Hepatocyte (in vitro differentiated cells): ENCODE results near the gene FGF9. TPM values are rescaled to one million over a fixed set of nuclear protein-coding genes. Genes with fewer than 3 reads are reported as not detected.

Experiments used
- DNase-seq: peaks from one replicate; pipeline ENCODE4 v3.0.0-alpha.2; 2016; ENCODE audit warnings: low spot score
- H2AFZ ChIP-seq: fragments of 200-600 bp; sonication (generic); 2 replicates; pipeline ENCODE4 v1.6.0; 2016; ENCODE audit warnings: antibody characterized with exemption, mild to moderate bottlenecking
- H3K27ac ChIP-seq: fragments of 200-600 bp; sonication (generic); 2 replicates; pipeline ENCODE4 v1.5.1; 2016; ENCODE audit warnings: mild to moderate bottlenecking
- H3K27me3 ChIP-seq: fragments of 200-600 bp; sonication (generic); 2 replicates; pipeline ENCODE4 v1.6.1; 2016
- H3K36me3 ChIP-seq: fragments of 200-600 bp; sonication (generic); replicated peaks from 2 replicates; pipeline ENCODE4 v1.5.1; 2016; ENCODE audit warnings: low read depth; ENCODE audit not compliant: insufficient read depth
- H3K4me1 ChIP-seq: fragments of 200-600 bp; sonication (generic); 2 replicates; pipeline ENCODE4 v1.5.1; 2016; ENCODE audit warnings: mild to moderate bottlenecking, moderate library complexity; ENCODE audit not compliant: insufficient read depth
- H3K4me2 ChIP-seq: fragments of 200-600 bp; sonication (generic); 2 replicates; pipeline ENCODE4 v1.6.0; 2016
- H3K4me3 ChIP-seq: fragments of 200-600 bp; sonication (generic); 2 replicates; pipeline ENCODE4 v1.5.1; 2016; ENCODE audit warnings: mild to moderate bottlenecking
- H3K79me2 ChIP-seq: fragments of 200-600 bp; sonication (generic); 2 replicates; pipeline ENCODE4 v1.6.0; 2017; ENCODE audit warnings: mild to moderate bottlenecking
- H3K9me2 ChIP-seq: fragments of 200-600 bp; sonication (generic); replicated peaks from 2 replicates; pipeline ENCODE4 v1.6.0; 2017; ENCODE audit warnings: mild to moderate bottlenecking; ENCODE audit not compliant: insufficient read depth
- H3K9me3 ChIP-seq: fragments of 200-600 bp; sonication (generic); 2 replicates; pipeline ENCODE4 v1.5.1; 2016; ENCODE audit warnings: low read depth, mild to moderate bottlenecking
- H4K20me1 ChIP-seq: fragments of 200-600 bp; sonication (generic); 2 replicates; pipeline ENCODE4 v1.6.0; 2016; ENCODE audit warnings: mild to moderate bottlenecking; ENCODE audit not compliant: insufficient read depth, poor library complexity, severe bottlenecking
- CTCF ChIP-seq: fragments of 200-600 bp; sonication (generic); IDR thresholded peaks from 2 replicates; pipeline ENCODE4 v1.5.1; 2016; ENCODE audit warnings: antibody characterized with exemption, mild to moderate bottlenecking; ENCODE audit not compliant: poor library complexity
- EZH2 ChIP-seq: fragments of 200-600 bp; sonication (generic); IDR thresholded peaks from 2 replicates; pipeline ENCODE4 v1.6.1; 2016; ENCODE audit warnings: antibody characterized with exemption, mild to moderate bottlenecking, borderline replicate concordance
- EZH2phosphoT487 ChIP-seq: fragments of 200-600 bp; sonication (generic); IDR thresholded peaks from one replicate; pipeline ENCODE4 v1.6.1; 2018; ENCODE audit warnings: antibody characterized with exemption, mild to moderate bottlenecking, low read depth, moderate library complexity; ENCODE audit not compliant: unreplicated experiment, severe bottlenecking
- WGBS: methylation state at CpG from one replicate; pipeline ENCODE4 v1.1.6; 2016; ENCODE audit warnings: low lambda C conversion rate; ENCODE audit errors: missing lambda C conversion rate; 5-methylcytosine and 5-hydroxymethylcytosine counted together
- polyA plus RNA-seq: library from polyadenylated mRNA; unstranded; fragments of >200 nt; fragmentation: Nextera tagmentation; extraction: Ambion mirVana; gene quantifications from 2 replicates; pipeline ENCODE4 v1.2.1, GENCODE V29; 2016
- total RNA-seq: library from RNA; depleted of rRNA; stranded (reverse); fragments of >200 nt; gene quantifications from 2 replicates; pipeline ENCODE4 v1.2.3, GENCODE V29; 2014

Gene FGF9
- total and polyA plus RNA-seq, 2 experiments from 2014 or later = 1.6 to 2.0 TPM

DNA sequence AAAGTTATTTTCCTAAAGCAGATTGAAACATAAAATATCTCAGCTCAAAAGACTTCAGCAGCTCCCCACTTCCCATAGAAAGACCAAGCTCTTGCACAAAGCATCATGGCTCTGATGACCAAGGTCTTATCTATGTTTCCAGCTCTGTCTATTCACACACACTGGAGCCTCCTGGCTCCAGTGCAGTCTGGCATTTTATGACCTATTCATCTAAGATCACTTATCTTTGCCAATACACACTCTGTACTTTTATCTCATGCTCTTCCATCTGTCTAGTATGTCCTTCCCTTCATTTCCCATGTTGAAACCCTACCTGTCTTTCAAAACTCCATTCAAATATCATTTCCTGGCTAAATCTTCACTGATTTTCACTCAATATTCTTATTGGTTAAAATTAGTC, 74.4 kb downstream of the FGF9 start:
- Histone ChIP-seq H3K27me3 (no peaks in the 10 kb centered on the region), H4K20me1 (no peaks in the 10 kb centered on the region), H3K9me3 (no peaks in the 10 kb centered on the region), H2AFZ (no peak overlapping the region), H3K4me1 (peaks cover 19% of the 10 kb centered on the region), H3K27ac (no peak overlapping the region), H3K79me2 (no peaks in the 10 kb centered on the region), H3K4me2 (no peak overlapping the region), H3K4me3 (no peak overlapping the region), H3K9me2 (no peaks in the 10 kb centered on the region), H3K36me3 (no peaks in the 10 kb centered on the region)
- no peak for DNase-seq
- TF ChIP-seq CTCF (no peak), EZH2 (no peak), EZH2phosphoT487 (no peak)

DNA sequence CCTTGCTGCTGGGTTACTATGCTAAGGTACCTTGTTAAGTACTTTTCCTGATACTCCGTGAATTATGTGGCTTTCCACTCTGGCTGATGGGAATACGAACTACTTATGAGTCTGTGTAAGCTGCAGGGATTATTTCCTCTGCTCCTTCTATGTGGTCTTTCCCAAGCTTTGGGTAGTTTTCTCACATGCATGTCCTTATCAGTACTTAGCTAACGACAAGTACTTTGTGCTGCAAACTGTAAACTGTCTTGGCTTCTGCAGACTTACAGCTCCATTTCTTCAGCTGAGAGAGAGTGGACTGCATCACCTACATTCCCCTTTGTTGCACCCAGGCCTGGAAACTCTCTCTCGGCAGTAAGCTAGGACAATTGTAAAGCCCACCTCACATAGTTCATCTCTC, 76.6 kb downstream of the FGF9 start:
- TF ChIP-seq CTCF (no peak), EZH2 (no peak), EZH2phosphoT487 (no peak)
- WGBS = 26% methylated on average over 4 of the region's 4 CpGs
- DNase-seq = peak; percentile 16
- Histone ChIP-seq H3K36me3 (no peaks in the 10 kb centered on the region), H2AFZ (no peak overlapping the region), H3K4me2 (peak overlapping the region; percentile 19), H3K9me3 (no peaks in the 10 kb centered on the region), H3K27ac (no peak overlapping the region), H3K9me2 (no peaks in the 10 kb centered on the region), H3K27me3 (no peaks in the 10 kb centered on the region), H3K79me2 (no peaks in the 10 kb centered on the region), H3K4me1 (peaks cover 11% of the 10 kb centered on the region), H3K4me3 (no peak overlapping the region), H4K20me1 (no peaks in the 10 kb centered on the region)

GRCh38 chr13:21748166-21748565, 77.3 kb downstream of the FGF9 start:
- H3K79me2 ChIP-seq = no peaks in the 10 kb centered on the region
- WGBS = 91% methylated on average over 1 of the region's 1 CpG
- H3K27me3 ChIP-seq = no peaks in the 10 kb centered on the region
- no peak overlapping the region for H2AFZ ChIP-seq
- peaks cover 18% of the 10 kb centered on the region for H3K4me1 ChIP-seq
- peak overlapping the region; percentile 19 for H3K4me2 ChIP-seq
- no peak overlapping the region for H3K27ac ChIP-seq
- H3K4me3 ChIP-seq = no peak overlapping the region
- TF ChIP-seq EZH2phosphoT487 = no peak
- TF ChIP-seq EZH2 = no peak
- no peak for TF ChIP-seq CTCF
- no peaks in the 10 kb centered on the region for H3K36me3 ChIP-seq
- no peaks in the 10 kb centered on the region for H3K9me2 ChIP-seq
- no peaks in the 10 kb centered on the region for H3K9me3 ChIP-seq
- H4K20me1 ChIP-seq = no peaks in the 10 kb centered on the region
- DNase-seq = no peak

DNA sequence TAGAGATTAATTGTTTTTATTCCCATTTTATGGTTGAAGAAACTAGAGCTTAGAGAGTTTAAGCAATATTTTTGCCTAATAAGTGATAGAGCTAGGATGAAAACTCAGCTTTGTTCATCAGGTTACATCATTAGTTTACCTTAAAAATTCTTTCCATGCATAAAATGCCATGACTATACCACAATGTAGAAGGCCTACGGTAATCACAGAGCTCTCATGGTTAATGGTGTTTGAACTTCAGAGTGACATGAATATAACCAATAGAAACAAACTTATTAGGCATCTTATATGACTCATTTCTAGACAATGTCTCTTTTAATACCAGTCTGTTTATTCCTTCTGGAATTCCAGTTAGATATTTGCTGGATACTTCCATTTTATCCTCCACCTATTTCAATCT, 78.5 kb downstream of the FGF9 start:
- H3K4me1 ChIP-seq = peaks cover 22% of the 10 kb centered on the region
- no peaks in the 10 kb centered on the region for H3K9me3 ChIP-seq
- H3K36me3 ChIP-seq = no peaks in the 10 kb centered on the region
- no peak for DNase-seq
- H3K9me2 ChIP-seq = no peaks in the 10 kb centered on the region
- no peaks in the 10 kb centered on the region for H3K27me3 ChIP-seq
- 64% methylated on average over 1 of the region's 1 CpG for WGBS
- TF ChIP-seq EZH2phosphoT487 (no peak), EZH2 (no peak), CTCF (no peak)
- H3K79me2 ChIP-seq = no peaks in the 10 kb centered on the region
- no peaks in the 10 kb centered on the region for H4K20me1 ChIP-seq
- H2AFZ ChIP-seq = no peak overlapping the region
- H3K27ac ChIP-seq = no peak overlapping the region
- no peak overlapping the region for H3K4me2 ChIP-seq
- H3K4me3 ChIP-seq = no peak overlapping the region
